Endodermal cell (in vitro differentiated cells): ENCODE data around the gene ASTN2. TPM values are rescaled to one million over a fixed set of nuclear protein-coding genes. Genes with fewer than 3 reads are reported as not detected.

Experiments
- DNase-seq: peaks from one replicate; pipeline ENCODE4 v3.0.0-alpha.2; 2017
- H3K27ac ChIP-seq: 2 replicates; pipeline ENCODE4 v1.5.1; 2013; ENCODE audit warnings: mild to moderate bottlenecking, low read depth, low read length, moderate library complexity
- H3K27me3 ChIP-seq: 2 replicates; pipeline ENCODE4 v1.6.1; 2013; ENCODE audit warnings: mild to moderate bottlenecking, low read length, moderate library complexity; ENCODE audit not compliant: insufficient read depth, control insufficient read depth, poor library complexity, severe bottlenecking
- H3K36me3 ChIP-seq: 2 replicates; pipeline ENCODE4 v1.7.0; 2013; ENCODE audit warnings: mild to moderate bottlenecking, low read length, moderate library complexity; ENCODE audit not compliant: control insufficient read depth, insufficient read depth
- H3K4me1 ChIP-seq: one replicate; pipeline ENCODE4 v1.7.0; 2013; ENCODE audit warnings: low read length; ENCODE audit not compliant: control insufficient read depth, insufficient read depth
- H3K4me3 ChIP-seq: 2 replicates; pipeline ENCODE4 v1.5.1; 2013; ENCODE audit warnings: mild to moderate bottlenecking, low read length, moderate library complexity
- H3K9ac ChIP-seq: 2 replicates; pipeline ENCODE4 v1.6.1; 2013; ENCODE audit warnings: mild to moderate bottlenecking, low read length, moderate library complexity; ENCODE audit not compliant: poor library complexity, severe bottlenecking; ENCODE audit errors: extremely low read depth
- H3K9me3 ChIP-seq: 2 replicates; pipeline ENCODE4 v1.6.1; 2013; ENCODE audit warnings: mild to moderate bottlenecking, low read length, moderate library complexity; ENCODE audit not compliant: control insufficient read depth
- H3K27ac Mint-ChIP-seq: 2 replicates; pipeline ENCODE4 v1.8.0; 2020; ENCODE audit warnings: mixed read lengths
- H3K27me3 Mint-ChIP-seq: 2 replicates; pipeline ENCODE4 v1.8.0; 2021; ENCODE audit warnings: mild to moderate bottlenecking, mixed read lengths; ENCODE audit not compliant: insufficient read depth
- H3K36me3 Mint-ChIP-seq: 2 replicates; pipeline ENCODE4 v1.8.0; 2020; ENCODE audit warnings: low read depth, mixed read lengths
- H3K4me1 Mint-ChIP-seq: 2 replicates; pipeline ENCODE4 v1.8.0; 2020; ENCODE audit warnings: mixed read lengths
- H3K4me3 Mint-ChIP-seq: 2 replicates; pipeline ENCODE4 v1.8.0; 2020; ENCODE audit warnings: mild to moderate bottlenecking, moderate library complexity, mixed read lengths
- H3K9me3 Mint-ChIP-seq: 2 replicates; pipeline ENCODE4 v1.8.0; 2020; ENCODE audit warnings: mild to moderate bottlenecking, mixed read lengths
- WGBS, 2 experiments: methylation state at CpG; one replicate each; pipeline versions ENCODE4 v1.1.5 to v1.1.7; 2013; ENCODE audit warnings: missing lambda C conversion rate in 2 of 2, mixed read lengths in 1 of 2; ENCODE audit not compliant: insufficient coverage in 1 of 2, insufficient read length in 1 of 2; 5-methylcytosine and 5-hydroxymethylcytosine counted together
- total RNA-seq, 2 donors: library from RNA; stranded (reverse); fragmentation: NEBNext Ultra II Directional in 1 of 2; extraction: Animal tissue kit (Norgen Biotek cat#: 25700) in 1 of 2; gene quantifications; 2 replicates in 1 of 2; 3 replicates in 1 of 2; pipeline ENCODE4 v1.2.1, GENCODE V29; 2021
- TF ChIP-seq, protein P1 (sequence below): fragments of 200-600 bp; sonication (generic); conservative IDR thresholded peaks from 2 replicates; pipeline ENCODE4 v1.5.0; 2021; ENCODE audit warnings: antibody characterized with exemption, mild to moderate bottlenecking

Gene ASTN2
- total RNA-seq, 2 donors from 2014 or later, result 8.9 to 10.4 TPM

DNA sequence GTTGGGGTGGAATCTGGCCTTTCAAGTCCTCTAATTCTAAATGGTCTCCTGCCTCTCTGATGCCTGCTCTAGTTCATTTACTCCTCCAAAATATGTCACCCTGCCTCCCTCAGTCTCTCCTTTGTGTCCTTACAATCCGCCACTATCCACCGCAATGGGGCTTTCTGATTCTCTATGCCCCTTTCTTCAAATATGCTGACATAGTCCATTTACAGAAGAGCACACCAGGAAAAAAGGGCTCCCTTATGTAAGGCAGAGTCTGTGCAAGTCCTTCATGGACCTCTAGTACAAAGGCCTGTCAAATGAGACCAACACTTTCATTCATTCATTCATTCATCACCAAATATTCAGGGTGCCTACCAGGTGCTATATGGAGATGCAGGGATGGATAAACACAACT lies 2.0 kb upstream of the ASTN2 start:
- TF ChIP-seq, protein P1, sequence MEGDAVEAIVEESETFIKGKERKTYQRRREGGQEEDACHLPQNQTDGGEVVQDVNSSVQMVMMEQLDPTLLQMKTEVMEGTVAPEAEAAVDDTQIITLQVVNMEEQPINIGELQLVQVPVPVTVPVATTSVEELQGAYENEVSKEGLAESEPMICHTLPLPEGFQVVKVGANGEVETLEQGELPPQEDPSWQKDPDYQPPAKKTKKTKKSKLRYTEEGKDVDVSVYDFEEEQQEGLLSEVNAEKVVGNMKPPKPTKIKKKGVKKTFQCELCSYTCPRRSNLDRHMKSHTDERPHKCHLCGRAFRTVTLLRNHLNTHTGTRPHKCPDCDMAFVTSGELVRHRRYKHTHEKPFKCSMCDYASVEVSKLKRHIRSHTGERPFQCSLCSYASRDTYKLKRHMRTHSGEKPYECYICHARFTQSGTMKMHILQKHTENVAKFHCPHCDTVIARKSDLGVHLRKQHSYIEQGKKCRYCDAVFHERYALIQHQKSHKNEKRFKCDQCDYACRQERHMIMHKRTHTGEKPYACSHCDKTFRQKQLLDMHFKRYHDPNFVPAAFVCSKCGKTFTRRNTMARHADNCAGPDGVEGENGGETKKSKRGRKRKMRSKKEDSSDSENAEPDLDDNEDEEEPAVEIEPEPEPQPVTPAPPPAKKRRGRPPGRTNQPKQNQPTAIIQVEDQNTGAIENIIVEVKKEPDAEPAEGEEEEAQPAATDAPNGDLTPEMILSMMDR, result no peak
- no peaks in the 10 kb centered on the region for H3K36me3 ChIP-seq
- Mint-ChIP-seq H3K27me3 (peaks cover 26% of the 10 kb centered on the region), H3K27ac (no peak overlapping the region), H3K4me1 (peaks cover 16% of the 10 kb centered on the region), H3K9me3 (no peaks in the 10 kb centered on the region), H3K4me3 (no peak overlapping the region), H3K36me3 (no peaks in the 10 kb centered on the region)
- DNase-seq, result no peak
- 94 to 96% methylated on average over 2 of the region's 2 CpGs for WGBS, 2 experiments
- H3K9me3 ChIP-seq, result peaks cover 10% of the 10 kb centered on the region
- H3K4me1 ChIP-seq, result no peaks in the 10 kb centered on the region
- peaks cover 92% of the 10 kb centered on the region for H3K27me3 ChIP-seq
- H3K4me3 ChIP-seq, result no peak overlapping the region
- no peak overlapping the region for H3K27ac ChIP-seq
- no peak overlapping the region for H3K9ac ChIP-seq

DNA sequence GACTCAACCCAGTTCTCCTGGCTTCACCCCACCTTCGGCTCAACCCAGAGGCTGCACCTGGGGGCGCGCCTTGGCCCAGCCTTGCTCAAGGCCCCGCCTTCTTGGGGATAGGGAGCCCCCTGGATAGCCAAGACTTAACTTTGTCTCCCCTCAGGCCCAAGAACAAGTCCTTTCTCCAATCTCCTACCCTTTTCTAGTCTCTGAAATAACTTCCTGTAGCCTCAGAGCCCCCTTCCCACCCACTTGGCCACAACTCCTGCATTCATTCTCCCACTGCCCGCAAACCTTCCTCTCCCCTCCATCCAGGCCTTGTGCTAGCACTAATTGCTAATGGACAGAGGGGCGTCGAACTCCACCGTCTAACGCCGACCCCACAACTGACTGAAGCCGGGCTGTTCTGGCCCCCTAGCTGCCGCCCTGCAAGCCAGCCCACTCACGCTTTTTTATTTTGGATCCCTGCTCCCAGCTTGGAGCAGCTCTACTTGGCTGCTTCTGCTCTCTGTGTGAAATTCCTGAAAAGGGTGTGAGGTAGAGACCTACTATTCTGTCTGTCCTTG lies 579 bp upstream of the ASTN2 start:
- Histone ChIP-seq H3K4me1 (no peaks in the 10 kb centered on the region), H3K27me3 (peaks cover 87% of the 10 kb centered on the region), H3K4me3 (peak overlapping the region; percentile 73), H3K36me3 (no peaks in the 10 kb centered on the region), H3K9me3 (peaks cover 10% of the 10 kb centered on the region), H3K27ac (no peak overlapping the region), H3K9ac (no peak overlapping the region)
- Mint-ChIP-seq H3K9me3 (no peaks in the 10 kb centered on the region), H3K4me1 (peaks cover 18% of the 10 kb centered on the region), H3K4me3 (no peak overlapping the region), H3K36me3 (no peaks in the 10 kb centered on the region), H3K27ac (no peak overlapping the region), H3K27me3 (peaks cover 37% of the 10 kb centered on the region)
- 8 to 10% methylated on average over 3 to 13 of the region's 13 CpGs for WGBS, 2 experiments
- DNase-seq, result peak; percentile 75
- TF ChIP-seq, protein P1, result peak; percentile 39

DNA sequence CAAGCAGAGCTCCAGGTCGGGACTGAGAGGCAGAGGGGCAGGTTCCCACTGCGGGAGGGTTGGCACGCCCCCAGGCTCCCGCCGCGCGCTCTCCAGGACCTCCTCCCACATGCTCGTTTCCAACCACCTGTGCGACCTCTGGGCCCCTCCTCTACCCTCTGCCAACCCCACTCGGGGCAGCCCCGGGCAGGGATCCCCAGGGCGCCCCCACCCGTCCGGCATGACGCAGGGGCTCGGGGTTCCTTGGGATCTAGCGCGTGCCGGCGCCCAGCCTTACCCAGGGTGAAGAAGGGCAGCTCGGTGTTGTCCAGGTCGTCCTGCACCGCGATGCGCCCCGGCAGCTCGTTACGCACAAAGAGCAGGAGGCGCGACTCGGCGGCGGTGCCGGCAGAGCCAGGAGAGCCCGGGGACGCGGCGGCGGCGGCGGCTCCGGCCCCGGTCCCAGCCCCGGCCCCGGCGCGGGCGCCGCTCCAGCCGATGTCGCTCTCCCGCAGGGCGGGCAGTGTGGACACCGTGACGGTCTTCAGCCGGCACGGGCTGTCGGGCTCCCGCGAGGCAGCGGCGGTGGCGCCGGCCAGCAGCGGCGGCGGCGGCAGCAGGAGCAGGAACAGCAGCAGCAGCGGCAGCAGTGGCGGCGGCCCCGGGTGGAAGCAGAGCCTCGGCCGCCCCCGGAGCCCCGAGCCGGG lies 494 bp downstream of the ASTN2 start:
- peak; percentile 84 for DNase-seq
- Histone ChIP-seq H3K9me3 (peaks cover 9% of the 10 kb centered on the region), H3K4me3 (peak overlapping the region; percentile 81), H3K27me3 (peaks cover 85% of the 10 kb centered on the region), H3K27ac (no peak overlapping the region), H3K4me1 (no peaks in the 10 kb centered on the region), H3K36me3 (no peaks in the 10 kb centered on the region), H3K9ac (no peak overlapping the region)
- TF ChIP-seq, protein P1, result peak; percentile 12
- Mint-ChIP-seq H3K9me3 (no peaks in the 10 kb centered on the region), H3K4me1 (peaks cover 18% of the 10 kb centered on the region), H3K4me3 (no peak overlapping the region), H3K27ac (no peak overlapping the region), H3K27me3 (peaks cover 47% of the 10 kb centered on the region), H3K36me3 (no peaks in the 10 kb centered on the region)
- 0% methylated on average over 77 of the region's 77 CpGs; no CpG with 5 or more reads in 1 of the 2 experiments for WGBS, 2 experiments
